SU-DHL-6 (cell line): Measurements from ENCODE around the gene MBOAT7.

Experiments
- EZH2phosphoT487 ChIP-seq: fragments of 200-600 bp; sonication (generic), shearing (Covaris generic); conservative IDR thresholded peaks from 2 replicates; pipeline ENCODE4 v1.6.1; 2018; ENCODE audit warnings: mild to moderate bottlenecking, antibody characterized with exemption, low read length, moderate library complexity, mixed read lengths
- TF ChIP-seq, protein P1 (sequence below): fragments of 200-600 bp; sonication (generic); IDR thresholded peaks from one replicate; pipeline ENCODE4 v1.5.1; 2017; ENCODE audit warnings: antibody characterized with exemption, mild to moderate bottlenecking, low read length, moderate library complexity; ENCODE audit not compliant: insufficient read depth, poor library complexity, severe bottlenecking

DNA sequence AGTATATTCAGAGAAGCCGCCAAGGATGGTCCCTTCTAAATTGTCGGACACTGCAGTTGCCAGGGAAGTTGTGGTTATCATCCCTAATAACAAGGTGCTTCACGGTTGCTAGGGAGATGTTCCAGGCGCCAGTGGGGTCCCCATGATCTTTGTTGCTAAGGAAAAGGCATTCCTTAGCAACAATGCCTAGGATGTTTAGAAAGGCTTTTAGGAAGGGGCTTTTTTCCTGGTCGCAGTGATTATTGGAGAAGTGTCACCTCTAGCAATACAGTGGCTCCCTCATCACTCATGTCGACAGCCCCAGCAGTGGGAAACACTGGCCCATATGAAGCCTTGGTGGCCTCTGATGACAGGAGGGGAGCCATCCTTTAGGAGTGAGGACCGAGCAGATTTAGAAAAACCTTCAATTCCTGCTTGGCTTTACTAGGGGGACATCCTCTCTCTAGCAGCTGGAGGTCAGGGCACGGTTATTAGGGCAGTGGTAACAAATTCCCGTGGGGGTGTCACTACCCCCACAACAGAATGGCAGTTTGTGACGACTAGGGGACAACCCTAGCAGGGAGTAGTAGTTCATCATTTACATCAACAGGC, 10.0 kb downstream of the MBOAT7 start:
- TF ChIP-seq, protein P1, sequence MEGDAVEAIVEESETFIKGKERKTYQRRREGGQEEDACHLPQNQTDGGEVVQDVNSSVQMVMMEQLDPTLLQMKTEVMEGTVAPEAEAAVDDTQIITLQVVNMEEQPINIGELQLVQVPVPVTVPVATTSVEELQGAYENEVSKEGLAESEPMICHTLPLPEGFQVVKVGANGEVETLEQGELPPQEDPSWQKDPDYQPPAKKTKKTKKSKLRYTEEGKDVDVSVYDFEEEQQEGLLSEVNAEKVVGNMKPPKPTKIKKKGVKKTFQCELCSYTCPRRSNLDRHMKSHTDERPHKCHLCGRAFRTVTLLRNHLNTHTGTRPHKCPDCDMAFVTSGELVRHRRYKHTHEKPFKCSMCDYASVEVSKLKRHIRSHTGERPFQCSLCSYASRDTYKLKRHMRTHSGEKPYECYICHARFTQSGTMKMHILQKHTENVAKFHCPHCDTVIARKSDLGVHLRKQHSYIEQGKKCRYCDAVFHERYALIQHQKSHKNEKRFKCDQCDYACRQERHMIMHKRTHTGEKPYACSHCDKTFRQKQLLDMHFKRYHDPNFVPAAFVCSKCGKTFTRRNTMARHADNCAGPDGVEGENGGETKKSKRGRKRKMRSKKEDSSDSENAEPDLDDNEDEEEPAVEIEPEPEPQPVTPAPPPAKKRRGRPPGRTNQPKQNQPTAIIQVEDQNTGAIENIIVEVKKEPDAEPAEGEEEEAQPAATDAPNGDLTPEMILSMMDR: no peak
- no peak for TF ChIP-seq EZH2phosphoT487
